NCI-H2227 treated with DMSO at 0.1 percent for 48 hours (cell line): ENCODE measurements around the gene VPS45.
"Not testable (repeated sequence)": the region's sequence is repeated elsewhere in the genome, so short reads cannot be mapped to it uniquely, and the experiment has no call there.

ENCODE experiments used
- DNase-seq: peaks from one replicate; lab custom pipeline; 2025; lab: John Stamatoyannopoulos, UW

The VPS45 gene

DNA sequence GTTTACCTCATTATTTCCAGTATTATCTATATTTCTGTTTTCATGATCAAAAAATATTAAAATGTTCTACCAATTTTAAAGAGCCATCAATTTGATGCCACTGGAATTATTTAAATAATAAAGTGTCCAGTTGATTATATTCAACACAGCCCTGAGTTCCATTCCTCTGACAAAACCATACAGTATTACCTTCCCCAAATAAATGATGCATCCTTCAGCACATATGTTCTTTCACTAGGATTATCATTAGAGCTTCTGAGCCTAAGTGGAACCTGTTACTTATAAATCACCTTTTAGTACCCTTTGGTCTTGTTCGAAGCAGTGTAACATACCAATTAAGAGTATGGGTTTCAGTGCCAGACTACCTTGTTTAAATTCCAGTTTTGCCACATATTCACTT lies 64.8 kb downstream of the VPS45 start:
- no peak for DNase-seq

DNA sequence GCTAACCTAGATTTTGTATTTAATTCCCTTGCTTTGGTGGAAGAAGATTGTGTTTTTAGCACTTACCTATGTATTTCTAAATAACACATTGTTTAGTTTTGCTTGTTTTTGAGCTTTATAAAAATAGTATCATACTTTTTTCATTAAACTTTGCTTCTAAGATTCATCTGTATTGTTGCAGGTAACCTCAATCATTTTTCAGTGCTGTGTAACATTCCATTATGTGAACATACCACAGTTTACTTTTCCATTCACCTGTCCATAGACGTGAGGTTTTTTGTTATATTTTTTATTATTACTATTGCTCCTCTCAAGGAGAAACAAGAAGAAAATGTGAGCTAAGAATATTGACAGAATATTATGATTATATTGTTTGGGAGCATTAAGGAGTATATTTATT lies 67.0 kb downstream of the VPS45 start:
- no peak for DNase-seq

DNA sequence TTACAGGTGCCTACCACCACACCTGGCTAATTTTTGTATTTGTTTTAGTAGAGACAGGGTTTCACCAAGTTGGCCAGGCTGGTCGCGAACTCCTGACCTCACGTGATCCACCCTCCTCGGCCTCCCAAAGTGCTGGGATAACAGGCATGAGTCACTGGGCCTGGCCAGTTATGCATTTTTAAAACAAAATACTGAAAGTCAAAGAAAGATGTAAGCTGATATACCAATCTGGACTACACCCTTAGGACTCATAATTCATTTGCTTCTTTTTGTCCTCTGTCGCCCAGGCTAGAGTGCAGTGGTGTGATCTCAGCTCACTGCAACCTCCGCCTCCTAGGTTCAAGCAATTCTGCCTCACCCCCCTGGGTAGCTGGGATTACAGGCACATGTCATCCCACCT lies 67.8 kb downstream of the VPS45 start:
- DNase-seq, result not testable (repeated sequence)

DNA sequence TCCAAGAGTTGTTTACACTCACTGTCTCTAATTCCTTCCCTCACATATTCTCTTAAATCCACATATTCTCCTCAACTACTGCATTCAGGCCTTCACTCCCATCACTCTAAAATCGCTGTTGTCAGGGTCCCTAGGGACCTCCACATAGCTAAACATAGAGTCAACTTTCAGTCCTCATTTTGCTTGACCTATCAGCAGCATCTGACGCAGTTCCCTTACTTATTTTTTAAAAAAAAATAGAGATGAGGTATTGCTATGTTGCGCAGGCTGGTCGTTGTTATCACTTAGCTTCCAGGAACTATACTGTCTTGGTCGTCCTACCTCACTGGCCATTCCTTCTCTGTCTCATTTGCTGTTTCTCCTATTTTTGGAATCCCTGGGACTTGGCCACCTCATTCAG lies 70.5 kb downstream of the VPS45 start:
- DNase-seq, result no peak

DNA sequence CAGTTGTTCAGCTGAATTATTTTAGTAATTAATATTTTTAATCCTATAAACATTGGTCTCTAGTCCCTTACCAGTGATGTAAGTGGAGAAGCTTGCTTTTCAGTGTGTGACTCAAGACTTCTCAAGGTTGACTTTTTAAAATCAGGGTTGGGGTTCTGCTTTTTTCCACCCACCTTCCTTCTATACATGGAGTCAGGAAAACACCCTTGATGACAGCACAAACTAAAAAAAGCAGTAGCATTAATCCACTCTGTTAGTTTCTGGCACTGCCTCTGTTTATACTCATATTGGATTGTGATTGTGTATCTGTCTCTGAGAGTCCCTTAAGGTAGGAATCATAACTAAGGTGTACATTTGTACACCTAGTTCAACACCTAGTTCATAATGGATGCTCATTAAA lies 73.9 kb downstream of the VPS45 start:
- no peak for DNase-seq

DNA sequence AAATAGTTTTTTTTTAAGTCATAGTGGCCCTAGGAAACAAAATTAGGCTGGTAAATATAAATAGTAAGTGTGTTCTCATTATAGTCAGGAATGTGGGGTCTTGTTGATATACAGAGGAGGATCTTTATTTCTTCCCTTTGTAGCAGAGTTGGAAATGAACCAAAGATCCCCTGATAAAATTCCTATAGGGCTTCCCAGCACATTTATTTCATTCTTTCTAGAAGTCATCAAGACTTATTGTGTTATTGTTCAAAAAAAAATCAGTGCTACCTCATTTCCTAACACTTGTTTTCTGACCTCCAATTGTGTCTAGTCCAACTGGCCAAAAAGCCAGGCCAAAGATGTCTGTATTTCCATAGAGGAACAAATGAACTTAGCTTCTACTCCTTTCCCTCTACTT lies 74.5 kb downstream of the VPS45 start:
- DNase-seq, result no peak

DNA sequence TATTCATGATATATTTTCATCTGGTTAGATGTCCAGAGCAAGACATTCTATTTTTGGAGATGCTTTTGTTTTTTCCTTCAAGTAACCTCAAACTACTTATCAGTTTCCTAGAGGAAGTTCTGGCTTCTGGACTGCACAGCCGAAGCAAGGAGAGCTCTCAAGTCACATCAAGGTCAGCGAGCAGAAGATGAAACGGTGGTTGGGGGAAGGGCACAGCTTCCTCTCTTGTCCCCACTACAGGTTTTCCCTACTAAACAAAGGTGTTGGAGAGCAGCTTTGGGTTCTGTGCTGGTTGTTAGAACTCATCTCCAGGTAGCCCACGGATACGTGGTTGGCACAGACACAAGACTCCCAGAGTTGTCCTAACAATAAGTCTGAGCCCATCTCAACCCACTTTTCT lies 77.0 kb downstream of the VPS45 start:
- DNase-seq, result no peak

DNA sequence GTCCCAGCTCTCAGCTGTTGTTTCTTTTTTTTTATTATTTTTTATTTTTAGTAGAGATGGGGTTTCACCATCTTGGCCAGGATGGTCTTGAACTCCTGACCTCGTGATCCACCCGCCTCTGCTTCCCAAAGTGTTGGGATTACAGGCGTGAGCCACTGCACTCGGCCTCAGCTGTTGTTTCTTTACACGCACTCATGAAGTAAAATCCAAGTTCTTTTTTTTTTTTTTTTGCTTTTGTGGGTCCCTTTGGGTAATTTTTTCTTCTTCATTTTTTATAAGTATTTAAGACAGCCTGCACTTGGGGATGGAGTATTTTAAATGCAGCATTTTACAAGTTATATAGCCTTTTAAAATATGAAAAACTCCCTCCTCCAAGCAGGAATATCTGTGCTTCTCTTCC lies 78.4 kb downstream of the VPS45 start:
- not testable (repeated sequence) for DNase-seq

DNA sequence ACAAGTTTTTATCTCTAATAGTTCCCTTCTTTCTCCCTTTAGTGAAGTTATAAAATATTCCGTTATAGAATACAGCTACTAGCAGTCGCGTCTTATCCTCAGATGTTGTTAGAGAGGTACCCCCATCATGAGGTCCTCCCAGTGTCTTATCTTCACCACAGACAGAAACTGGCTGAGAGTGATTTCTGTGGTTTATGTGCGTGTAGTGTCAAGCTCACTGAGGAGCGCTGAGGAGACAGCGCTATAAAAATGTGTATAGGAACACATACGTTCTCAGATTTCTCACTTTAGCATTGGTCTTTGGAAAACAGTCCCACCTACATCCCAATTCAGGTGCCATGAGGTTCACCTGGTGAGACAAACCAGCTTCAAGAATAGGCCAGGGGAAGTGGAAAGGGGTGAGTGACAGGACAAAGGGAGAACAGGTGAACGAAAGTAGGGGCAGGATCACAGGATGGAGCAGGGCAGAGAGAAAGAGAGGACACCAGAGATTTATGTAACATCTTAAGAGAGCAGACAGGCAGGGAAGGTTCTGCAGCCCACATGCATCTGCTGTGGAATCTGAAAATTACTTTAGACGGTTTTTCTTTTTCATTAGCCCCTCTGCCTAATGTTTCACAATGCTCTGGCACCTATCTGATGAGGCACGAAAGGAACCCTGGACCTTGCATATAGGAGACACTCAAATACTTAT lies 79.4 kb downstream of the VPS45 start:
- DNase-seq, result no peak

DNA sequence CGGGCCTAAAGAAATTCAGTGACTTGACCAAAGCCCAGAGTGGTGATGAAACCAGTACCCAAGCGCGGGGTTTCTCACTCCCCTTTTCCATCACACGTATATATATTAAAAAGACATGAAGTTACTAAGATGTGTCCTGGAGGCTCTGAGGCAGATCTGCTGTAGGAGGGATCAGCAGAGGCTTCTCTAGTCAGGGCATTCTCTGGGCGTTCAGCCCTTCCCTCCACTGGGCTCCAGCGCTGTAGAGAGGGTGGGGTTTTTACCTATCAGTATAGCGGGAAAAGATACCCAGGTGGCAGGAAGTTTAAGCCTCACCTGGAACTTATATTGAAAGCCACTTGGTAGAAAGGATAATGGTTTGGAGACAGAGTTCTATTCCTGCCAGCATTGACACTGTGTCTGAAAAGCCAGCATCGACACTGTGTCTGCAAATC lies 81.3 kb downstream of the VPS45 start:
- DNase-seq, result peak; percentile 73

DNA sequence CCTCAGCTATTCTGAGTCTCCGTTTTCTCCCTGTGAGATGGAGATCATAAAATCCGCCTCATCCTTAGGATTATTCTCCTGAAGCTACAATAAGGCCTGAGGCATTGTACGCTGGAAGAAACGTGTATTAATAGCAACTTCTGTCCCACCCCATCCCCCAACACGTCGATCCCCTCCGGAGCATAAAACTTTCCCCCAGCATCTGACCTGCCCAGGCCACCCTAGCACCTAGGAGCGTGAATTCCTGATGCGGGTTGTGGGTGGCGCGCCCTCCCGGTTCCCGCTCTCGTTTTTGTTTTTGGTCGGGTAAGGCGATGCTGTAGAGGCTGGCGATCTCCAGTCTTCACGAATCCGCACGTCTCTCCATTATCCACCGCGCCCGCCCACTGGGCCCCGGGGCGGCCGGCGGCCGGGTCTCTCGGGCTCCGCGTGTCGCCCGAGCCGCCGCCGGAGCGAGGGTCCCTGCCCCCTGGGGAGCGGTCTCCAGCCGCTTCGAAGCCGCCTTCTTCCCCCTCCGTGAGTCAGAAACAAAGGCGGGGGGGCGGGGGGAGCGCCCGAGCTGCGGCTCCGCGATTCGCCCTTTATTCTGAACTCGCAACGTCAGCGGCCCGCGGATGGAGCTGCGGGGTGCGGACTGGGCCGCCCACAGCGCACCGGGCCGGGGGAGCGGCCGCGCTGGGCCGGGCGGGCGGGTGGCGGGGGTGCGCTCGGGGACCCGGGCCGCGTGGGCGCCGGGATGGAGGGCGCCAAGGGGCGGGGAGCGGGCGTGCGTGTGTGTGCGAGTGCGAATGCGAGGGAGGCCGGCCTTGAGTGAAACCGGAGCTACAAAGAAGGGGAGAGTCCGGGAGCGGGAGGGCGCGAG lies 81.9 kb downstream of the VPS45 start, which contains the start of gene PLEKHO1:
Gene PLEKHO1, plus strand, starts transcription at position 646 of the 862 bp plus-strand sequence. CDS start 342 bp downstream, outside the sequence.
- peak; percentile 73 for DNase-seq

DNA sequence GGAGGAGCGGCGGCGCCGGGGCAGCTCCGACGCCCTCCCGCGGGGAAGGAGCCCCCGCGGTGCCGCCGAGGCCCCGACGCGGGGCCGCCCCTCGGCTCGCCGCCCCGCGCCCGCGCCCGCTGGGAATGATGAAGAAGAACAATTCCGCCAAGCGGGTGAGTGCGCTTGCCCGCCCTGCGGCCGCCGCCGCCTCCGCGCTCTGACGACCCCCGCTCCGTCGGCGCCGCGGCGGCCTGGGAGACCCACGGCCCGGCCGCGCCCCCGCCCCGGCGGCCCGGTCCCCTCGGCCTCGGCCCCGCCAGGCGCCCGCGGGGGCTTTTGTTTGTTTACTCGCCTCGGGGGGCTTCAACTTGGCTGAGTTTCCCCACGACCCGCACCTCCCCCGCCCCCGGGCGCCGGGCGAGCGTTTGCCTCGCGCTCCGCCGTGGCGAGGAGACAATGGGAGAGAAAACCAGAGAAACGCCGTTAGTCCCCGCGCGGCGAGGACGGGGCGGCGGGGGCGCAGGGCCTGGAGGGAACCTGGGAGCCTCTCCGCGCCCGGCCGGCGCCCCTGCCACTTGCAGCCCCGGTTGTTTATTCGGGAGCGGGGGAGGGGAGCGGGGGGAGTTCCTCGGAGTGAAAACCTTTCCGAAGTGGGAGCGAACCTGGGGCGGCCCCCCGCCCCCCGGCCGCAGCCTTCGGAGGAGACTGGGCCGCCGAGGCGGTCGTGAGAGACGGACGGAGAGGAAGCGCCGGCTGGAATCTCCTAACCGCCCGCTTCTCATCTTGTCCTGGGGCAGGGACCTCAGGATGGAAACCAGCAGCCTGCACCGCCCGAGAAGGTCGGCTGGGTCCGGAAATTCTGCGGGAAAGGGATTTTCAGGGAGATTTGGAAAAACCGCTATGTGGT lies 82.8 kb downstream of the VPS45 start:
- DNase-seq, result no peak

DNA sequence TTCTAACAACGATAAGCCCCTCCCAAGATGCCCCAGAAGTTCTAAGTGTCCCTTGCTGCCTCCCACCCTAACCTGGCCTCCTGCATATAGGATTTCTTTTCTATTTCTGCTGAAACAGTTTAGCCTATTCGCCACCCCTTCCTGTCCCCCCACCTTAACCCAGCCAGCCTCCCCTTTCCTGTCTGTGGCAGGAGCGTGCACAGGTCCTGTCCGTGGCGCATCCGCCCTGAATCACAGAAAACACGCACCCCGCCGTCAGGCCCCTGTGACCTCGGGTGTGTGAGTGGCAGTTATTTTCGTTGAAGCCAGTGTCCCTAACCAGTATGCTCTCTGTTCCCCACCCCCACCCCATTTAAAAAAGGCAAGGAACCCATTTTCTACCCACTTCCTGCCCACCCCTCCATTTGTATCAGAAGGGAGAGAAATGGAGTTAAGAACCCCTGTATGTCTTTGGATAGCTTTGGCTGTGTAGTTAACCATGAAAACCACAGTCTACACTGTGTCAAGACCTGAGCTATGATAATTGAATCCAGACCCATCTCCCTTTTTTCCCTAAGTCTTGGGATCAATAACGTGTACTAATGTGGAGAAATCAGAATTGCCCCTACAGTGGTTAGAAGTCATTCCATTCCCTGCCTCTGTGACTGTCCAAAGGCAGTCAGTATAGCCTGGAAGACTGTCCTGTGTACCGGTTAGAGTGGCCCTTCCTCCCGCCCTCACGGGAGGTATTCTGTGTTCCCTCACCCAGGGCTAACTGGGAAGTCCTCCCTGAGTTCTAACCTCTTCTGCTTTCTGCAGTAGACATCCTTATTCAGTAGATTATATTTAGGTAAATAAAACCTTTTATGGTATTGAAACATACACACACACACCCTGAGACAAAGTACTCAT lies 84.0 kb downstream of the VPS45 start:
- DNase-seq, result no peak

DNA sequence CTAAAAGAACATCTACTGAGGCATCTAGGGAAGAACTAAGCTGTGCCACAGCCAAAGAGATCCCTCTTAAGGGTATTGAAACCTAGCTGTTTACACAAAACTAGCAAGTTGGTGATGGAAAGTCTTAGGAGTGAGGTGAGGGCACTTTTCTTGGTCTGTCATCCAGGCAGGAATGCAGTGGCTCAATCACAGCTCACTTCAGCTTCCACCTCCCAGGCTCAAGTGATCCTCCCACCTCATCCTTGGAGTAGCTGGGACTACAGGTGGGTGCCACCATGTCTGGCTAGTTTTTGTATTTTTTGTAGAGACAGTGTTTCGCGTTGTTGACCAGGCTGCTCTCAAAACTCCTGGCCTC lies 84.6 kb downstream of the VPS45 start:
- no peak for DNase-seq

DNA sequence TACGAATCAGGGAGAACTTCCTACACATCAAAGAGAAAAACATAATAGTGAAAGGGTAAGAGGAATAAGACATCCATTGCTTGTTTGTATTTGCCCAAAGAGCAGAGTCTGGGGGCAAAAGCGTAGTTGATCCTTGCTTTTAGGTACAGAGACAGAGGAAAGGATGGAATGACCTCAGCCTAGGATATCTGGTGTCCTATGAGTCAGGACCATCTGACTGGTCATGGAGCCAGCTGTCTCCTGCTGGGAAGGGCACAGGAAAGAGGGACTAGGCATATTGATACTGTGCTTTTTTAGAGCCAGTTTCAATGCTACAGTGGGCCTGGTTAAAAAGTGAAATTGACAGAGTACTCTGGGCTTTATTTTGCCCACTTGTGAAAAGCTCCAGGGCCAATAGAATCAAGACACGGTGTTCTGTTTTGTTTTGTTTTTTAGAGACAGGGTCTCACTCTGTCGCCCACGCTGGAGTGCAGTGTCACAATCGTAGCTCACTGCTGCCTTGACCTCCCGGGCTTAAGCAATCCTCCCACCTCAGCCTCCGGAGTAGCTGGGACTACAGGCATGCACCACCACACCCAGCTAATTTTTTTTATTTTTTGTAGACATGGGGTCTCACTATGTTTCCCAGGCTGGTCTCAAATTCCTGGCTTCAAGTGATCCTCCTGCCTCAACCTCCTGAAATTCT lies 85.3 kb downstream of the VPS45 start:
- no peak for DNase-seq

DNA sequence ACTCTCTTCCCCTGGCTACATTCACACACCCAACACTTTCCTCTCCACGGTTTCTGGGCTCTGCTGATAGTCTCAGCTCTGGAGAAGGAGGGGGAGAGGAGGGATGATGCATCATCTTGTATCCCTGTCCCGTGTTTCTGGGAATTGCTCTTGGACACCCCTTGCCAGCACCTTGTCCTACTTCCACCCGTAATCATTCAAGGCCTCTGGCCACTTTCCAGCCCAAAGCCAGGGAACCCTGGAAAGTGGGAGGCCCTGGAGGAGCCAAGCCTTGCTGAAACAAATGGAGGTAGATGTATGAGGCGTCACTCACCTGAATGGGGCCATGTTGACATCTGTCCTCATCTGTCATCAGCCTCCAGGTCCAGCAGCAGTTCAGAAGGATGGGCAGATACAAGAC lies 86.6 kb downstream of the VPS45 start:
- no peak for DNase-seq

DNA sequence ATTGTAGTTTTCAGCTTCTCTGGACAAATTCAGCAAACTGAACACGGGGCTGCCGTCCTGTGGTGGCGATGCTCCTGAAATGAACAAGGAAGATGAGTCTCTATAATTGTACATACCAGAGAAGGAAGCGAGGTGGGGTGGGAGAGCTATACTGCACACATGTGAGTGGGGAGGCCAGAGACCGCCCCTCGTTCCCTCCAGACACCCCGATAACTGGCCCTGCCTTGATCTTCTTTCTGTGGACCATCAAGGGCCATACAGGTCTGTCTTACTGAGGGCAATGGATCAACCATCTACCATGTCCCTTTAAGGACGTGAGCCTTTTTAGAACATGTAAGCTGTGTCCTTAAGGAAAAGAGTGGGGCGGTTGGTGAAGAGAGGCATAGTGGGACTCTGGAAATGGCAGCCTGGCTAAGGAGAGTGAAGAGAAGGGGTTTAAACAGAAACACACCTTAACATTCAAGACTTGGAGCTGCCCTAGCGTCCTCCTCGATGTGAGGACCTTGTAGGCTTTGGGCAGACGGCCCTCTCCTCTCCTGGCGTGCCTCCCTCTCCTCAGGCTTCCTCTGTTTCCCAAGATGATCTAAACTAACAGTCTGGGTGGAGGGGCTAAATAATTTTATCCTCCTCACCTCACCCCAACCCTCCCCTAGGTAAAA lies 88.0 kb downstream of the VPS45 start:
- DNase-seq, result no peak

DNA sequence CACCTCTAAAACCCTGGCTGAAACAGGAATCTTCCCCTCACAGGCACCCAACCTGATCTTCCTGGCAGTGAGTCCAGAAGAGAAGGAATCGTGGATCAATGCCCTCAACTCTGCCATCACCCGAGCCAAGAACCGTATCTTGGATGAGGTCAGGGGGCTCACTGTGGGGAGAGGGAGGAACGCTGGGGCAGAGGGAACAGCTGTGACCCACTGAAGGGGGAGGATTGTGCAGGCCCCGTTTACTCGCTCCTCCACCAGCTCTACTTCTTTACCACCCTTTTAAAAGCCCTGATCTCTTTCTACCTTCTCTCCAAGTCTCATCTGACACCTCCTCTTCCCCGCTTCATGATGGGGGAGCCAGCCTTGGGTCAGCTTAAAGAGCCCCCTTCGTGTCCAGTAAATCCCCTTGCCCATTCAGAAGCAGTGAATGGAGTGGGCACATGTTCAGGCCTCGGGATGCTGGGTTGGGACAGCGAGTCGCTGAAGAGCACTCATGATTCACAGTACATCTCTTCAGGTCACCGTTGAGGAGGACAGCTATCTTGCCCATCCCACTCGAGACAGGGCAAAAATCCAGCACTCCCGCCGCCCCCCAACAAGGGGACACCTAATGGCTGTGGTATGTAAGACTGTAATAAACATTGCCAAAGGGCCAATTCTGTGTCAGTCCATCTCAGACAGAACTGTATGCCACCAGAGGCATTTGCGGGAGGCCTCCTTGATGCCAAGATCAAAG lies 89.5 kb downstream of the VPS45 start:
- no peak for DNase-seq

DNA sequence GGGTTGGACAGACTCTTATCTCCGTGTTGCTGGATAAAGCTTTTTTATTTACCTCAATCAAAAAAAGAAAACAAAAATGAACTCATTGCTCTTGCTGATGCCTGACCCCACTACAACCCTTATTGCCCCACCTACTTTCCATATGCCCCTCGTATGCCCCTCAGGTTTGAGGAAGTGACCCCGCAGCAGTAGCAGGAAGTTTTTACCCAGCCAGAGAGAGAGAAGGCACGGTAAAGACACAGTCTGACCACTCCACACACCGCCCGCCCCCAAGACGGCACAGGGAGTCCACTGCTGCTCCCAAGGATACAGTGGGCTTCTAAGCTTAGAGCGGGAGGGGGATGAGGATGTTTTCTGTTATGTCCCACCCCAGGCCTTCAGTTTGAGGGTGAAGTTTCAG lies 92.0 kb downstream of the VPS45 start:
- no peak for DNase-seq
